IPS-18a (cell line): ENCODE measurements around the gene PARP11.

Experiments
- H3K27ac ChIP-seq: one replicate; pipeline ENCODE4 v1.5.1; 2013; ENCODE audit warnings: low read length
- H3K27me3 ChIP-seq: one replicate; pipeline ENCODE4 v1.6.1; 2013; ENCODE audit warnings: mild to moderate bottlenecking, low read length; ENCODE audit not compliant: control insufficient read depth, insufficient read depth
- H3K36me3 ChIP-seq: one replicate; pipeline ENCODE4 v1.6.1; 2013; ENCODE audit warnings: low read depth, low read length; ENCODE audit not compliant: control insufficient read depth
- H3K4me1 ChIP-seq: one replicate; pipeline ENCODE4 v1.6.1; 2013; ENCODE audit warnings: low read depth, low read length; ENCODE audit not compliant: control insufficient read depth
- H3K4me3 ChIP-seq: one replicate; pipeline ENCODE4 v1.5.1; 2013; ENCODE audit warnings: low read length
- H3K9ac ChIP-seq: one replicate; pipeline ENCODE4 v1.6.1; 2013; ENCODE audit warnings: mild to moderate bottlenecking, low read length, moderate library complexity
- H3K9me3 ChIP-seq: one replicate; pipeline ENCODE4 v1.6.1; 2013; ENCODE audit warnings: low read depth, low read length; ENCODE audit not compliant: control insufficient read depth

Gene PARP11

DNA sequence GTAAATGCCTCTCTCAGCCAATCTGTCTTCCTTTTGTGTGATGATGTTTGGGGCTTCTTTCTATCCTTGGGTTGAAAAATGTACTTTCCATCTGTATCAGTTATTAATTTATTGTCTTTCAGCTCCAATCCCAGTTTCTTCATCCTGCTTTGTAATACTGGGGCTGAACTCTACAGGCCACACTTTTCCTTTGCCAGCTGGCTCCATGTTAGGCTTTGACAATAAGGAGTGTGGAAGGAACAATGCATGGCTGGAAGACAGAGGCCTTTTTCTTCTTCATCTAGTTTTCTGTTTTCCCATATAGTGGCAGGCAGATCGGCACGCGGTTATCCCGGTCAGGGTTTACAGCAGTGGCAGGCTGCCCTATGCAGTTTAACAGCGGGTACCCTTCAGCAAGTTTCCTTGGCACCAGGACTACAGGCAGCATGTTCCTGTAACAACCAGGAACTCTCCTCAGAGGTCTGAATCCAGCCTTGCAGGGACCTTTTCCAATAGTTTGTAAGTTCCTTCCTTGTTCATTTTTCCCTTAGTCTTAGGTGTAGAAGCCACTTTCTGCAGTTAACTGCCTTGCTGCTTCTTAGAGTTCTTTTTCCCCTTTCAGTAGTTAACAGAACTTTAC, 81.8 kb downstream of the PARP11 start:
- Histone ChIP-seq H3K27ac (no peak overlapping the region), H3K9me3 (no peaks in the 10 kb centered on the region), H3K4me3 (no peak overlapping the region), H3K4me1 (peaks cover 22% of the 10 kb centered on the region), H3K27me3 (no peaks in the 10 kb centered on the region), H3K9ac (no peak overlapping the region), H3K36me3 (no peaks in the 10 kb centered on the region)

DNA sequence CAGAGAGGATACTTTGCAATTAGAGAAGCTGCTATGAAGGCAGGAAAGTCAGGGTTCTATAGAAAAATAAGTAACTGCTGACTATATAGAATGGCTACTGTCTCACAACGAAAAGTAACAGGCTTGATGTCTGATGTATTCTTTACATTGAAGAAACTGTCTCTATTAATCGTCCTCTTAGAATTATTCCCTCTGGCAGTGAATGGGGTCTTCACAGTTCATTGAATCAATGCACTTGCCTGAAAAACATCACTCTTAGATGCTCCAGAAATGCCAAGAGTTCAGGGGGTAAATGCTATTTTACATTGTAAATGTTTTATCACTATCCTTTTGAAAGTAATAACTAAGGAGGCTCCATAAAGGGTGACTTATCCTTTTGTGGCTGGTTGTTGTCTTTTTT, 82.6 kb downstream of the PARP11 start:
- Histone ChIP-seq H3K9ac (no peak overlapping the region), H3K4me1 (peaks cover 22% of the 10 kb centered on the region), H3K27me3 (no peaks in the 10 kb centered on the region)

DNA sequence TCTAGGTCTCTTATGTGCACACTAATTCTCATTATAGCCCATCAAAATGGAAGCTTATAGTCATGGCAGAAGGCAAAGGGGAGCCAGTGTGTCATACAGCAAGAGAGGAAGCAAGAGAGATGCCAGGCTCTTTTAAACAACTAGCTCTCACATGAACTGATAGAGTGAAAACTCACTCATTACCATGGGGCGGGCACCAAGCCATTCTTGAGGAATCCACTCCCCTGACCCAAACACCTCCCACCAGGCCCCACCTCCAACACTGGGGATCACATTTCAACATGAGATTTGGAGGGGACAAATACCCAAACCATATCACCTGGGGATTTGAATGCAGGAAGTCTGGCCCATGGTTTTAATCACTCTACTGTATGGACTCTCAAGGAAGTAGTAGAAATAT, 83.4 kb downstream of the PARP11 start:
- H3K9me3 ChIP-seq = no peaks in the 10 kb centered on the region
- no peaks in the 10 kb centered on the region for H3K27me3 ChIP-seq
- H3K27ac ChIP-seq = no peak overlapping the region

More for the DNA sequence above, 82.6 kb downstream of the PARP11 start:
- no peak overlapping the region for H3K4me3 ChIP-seq
- no peaks in the 10 kb centered on the region for H3K36me3 ChIP-seq
- H3K27ac ChIP-seq = no peak overlapping the region
- H3K9me3 ChIP-seq = no peaks in the 10 kb centered on the region

DNA sequence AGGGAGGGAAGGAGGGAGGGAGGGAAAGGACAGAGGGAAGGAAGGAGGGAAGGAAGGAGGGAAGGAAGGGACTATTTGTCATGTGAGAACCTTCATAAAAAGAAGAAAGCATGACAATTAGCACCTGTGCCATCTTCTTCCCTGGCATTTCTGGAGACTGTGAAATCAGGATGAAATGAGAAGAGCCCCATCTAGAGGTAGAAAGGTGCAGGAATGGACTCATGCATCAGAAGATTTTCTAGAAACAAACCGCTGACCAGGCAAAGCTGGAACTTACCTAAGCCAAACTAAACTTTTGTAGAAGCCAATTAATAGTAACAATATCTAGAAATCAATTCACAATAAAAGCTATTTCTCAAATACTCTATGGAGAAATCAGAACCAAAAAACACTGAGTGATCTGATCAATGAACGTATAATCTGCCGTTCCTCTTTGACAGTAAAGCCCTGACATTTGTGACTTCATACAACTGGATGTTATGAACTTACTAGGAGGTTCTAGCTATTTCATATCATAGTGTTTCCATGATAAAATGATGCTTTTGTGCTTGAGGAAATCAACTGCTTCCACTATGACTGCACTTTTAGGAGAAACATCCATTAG, 95.9 kb downstream of the PARP11 start:
- no peaks in the 10 kb centered on the region for H3K9me3 ChIP-seq

More for the DNA sequence above, 83.4 kb downstream of the PARP11 start:
- H3K9ac ChIP-seq = no peak overlapping the region
- H3K36me3 ChIP-seq = no peaks in the 10 kb centered on the region
- H3K4me3 ChIP-seq = no peak overlapping the region
- peaks cover 22% of the 10 kb centered on the region for H3K4me1 ChIP-seq

DNA sequence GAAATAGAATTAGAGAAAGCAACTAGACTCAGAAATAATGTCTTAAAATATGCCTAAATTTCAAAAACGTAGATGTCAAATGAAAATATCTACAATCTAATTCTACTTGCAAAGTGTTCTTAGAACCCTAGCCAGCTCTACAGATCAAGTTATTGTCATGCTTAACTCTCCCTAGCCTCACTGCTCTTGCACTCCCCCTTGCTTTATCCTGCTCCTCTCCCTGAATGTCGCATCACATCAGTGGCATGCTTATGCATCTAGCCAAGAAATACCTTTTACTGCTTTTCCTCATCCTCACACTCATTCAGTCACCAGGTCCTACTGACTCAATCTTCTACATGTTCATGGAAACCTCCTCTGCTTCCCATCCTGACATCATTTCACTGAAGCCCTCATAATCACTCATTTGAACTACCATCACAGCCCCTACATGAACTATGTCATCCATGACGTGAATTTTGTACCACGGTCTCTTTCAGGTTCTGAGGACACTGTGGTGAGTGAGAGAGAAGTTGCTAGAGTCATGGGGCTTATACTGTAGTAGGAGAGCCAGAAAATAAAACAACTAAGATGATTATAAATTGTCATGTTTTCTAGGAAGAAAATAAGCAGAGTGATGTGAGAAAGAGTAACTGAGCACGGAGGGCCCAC, 97.7 kb downstream of the PARP11 start:
- Histone ChIP-seq H3K27ac (no peak overlapping the region), H3K36me3 (no peaks in the 10 kb centered on the region), H3K4me3 (no peak overlapping the region), H3K9me3 (no peaks in the 10 kb centered on the region), H3K4me1 (no peaks in the 10 kb centered on the region), H3K27me3 (no peaks in the 10 kb centered on the region), H3K9ac (no peak overlapping the region)

More for the DNA sequence above, 95.9 kb downstream of the PARP11 start:
- H3K27ac ChIP-seq = no peak overlapping the region
- H3K9ac ChIP-seq = no peak overlapping the region
- H3K36me3 ChIP-seq = no peaks in the 10 kb centered on the region
- no peaks in the 10 kb centered on the region for H3K27me3 ChIP-seq
- no peak overlapping the region for H3K4me3 ChIP-seq
- no peaks in the 10 kb centered on the region for H3K4me1 ChIP-seq

DNA sequence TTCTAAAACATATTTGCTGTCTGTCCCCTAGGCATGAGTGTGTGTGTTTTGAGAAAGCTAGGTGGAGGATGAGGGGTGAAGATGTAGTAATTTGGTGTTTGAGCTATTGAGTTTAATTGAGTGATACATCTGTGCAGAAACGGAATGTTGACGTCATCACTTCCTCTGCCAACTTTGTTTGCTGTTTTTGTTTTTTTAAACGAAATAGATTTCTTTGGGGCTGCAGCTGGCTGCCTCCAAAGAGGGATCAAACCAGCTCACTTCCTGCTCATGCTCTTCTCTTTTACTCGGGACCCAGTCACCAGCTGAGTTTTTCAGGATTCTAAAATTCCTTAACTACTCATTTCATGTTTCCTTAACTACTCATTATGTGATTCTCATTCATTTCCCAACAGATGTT, 100.8 kb downstream of the PARP11 start:
- Histone ChIP-seq H3K36me3 (no peaks in the 10 kb centered on the region), H3K4me1 (no peaks in the 10 kb centered on the region), H3K9me3 (no peaks in the 10 kb centered on the region), H3K27me3 (no peaks in the 10 kb centered on the region), H3K9ac (no peak overlapping the region), H3K27ac (no peak overlapping the region), H3K4me3 (no peak overlapping the region)

DNA sequence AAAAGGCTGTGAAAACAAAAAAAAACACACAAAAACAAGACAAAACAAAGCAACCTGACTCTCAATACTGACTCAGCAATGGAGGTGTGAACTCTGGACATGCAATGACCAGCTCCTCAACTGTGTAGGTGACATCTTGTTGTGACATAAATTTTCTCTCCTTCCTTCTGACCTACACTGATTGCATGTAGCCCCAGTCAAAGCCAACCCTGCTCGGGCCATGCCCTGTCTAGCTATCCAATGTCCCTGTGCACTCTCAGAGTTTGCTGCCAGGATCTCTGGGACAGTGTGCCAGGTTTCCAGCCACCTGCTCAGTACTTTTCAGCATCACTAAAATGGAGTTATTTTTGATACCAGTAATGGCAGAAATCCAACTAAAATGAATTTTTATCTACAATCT, 101.3 kb downstream of the PARP11 start:
- Histone ChIP-seq H3K9me3 (no peaks in the 10 kb centered on the region), H3K27ac (no peak overlapping the region), H3K36me3 (no peaks in the 10 kb centered on the region), H3K27me3 (no peaks in the 10 kb centered on the region), H3K4me1 (no peaks in the 10 kb centered on the region), H3K4me3 (no peak overlapping the region), H3K9ac (no peak overlapping the region)

DNA sequence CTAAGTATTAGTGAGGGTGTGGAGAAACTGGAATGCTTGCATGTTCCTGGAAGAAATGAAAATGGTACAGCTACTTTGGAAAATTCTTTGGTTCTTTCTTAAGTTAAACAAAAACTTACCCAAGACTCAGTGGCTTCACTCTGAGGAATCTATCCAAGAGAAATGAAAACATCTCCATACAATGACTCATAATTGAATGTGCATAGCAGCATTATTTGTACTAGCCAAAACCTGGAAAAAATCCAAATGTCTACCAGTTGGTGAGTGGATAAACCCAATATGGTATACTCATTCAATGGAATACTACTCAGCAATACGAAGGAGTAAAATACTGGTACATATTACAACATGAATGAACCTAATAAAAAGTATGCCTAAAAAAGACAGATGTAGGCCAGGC, 102.3 kb downstream of the PARP11 start:
- H3K9me3 ChIP-seq = no peaks in the 10 kb centered on the region
- H3K4me1 ChIP-seq = no peaks in the 10 kb centered on the region
- no peaks in the 10 kb centered on the region for H3K36me3 ChIP-seq
- no peak overlapping the region for H3K4me3 ChIP-seq
- no peak overlapping the region for H3K27ac ChIP-seq
- no peaks in the 10 kb centered on the region for H3K27me3 ChIP-seq
- H3K9ac ChIP-seq = no peak overlapping the region

DNA sequence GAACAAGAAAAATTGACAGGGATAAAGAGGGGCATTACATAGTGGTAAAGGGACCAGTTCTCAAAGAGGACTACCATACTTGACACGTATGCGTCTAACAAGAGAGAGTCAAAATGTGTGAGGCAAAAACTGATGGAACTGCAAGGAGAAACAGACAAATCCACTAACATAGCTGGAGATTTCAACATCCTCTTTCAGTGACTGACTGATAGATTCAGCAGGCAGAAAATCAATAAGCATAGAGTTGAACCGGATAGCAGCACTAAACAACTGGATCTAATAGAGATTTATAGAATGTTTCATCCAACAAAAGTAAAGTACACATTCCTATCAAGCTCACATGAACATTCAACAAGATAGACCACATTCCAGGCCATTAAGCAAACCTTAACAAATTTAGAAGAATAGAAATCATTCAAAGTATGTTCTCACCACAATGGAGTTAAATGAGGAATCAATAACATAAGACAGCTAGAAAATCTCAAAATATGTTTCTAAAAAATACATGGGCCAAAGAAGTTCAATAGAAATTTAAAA, 104.2 kb downstream of the PARP11 start:
- Histone ChIP-seq H3K9me3 (no peaks in the 10 kb centered on the region), H3K4me1 (no peaks in the 10 kb centered on the region), H3K4me3 (no peak overlapping the region), H3K36me3 (no peaks in the 10 kb centered on the region), H3K9ac (no peak overlapping the region), H3K27me3 (no peaks in the 10 kb centered on the region), H3K27ac (no peak overlapping the region)

DNA sequence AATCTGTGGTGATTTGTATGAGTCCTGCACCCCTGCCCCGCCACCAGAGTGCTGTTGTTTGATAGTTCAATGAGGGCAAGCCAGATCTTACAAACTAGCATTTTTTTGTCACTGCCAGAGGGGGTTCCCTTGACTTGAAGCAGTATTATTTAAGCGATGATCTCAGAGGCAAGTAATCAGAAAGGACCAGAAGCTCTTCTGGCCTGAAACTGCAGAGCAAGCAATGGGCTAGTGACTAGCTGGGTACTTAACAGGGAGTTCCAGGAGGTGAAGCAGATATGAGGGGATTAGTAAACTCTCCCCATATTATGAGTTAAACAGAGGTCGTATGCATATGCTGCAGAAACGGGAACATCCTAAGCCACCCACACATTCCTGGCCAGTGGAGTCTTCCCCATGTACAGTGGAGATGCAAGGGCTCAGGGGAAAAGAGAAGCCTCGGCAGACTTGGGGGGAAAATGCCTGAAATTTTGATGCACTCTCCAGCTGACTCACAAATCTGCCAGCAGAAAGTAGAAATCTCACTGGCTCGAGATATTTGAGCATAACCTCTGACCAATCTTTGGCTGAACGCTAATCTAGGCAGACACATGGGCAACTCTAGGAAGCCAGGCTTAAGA, 112.0 kb downstream of the PARP11 start:
- H3K27ac ChIP-seq = no peak overlapping the region
- no peaks in the 10 kb centered on the region for H3K9me3 ChIP-seq
- no peaks in the 10 kb centered on the region for H3K4me1 ChIP-seq
- no peak overlapping the region for H3K9ac ChIP-seq
- no peaks in the 10 kb centered on the region for H3K36me3 ChIP-seq
- H3K27me3 ChIP-seq = no peaks in the 10 kb centered on the region
- no peak overlapping the region for H3K4me3 ChIP-seq

DNA sequence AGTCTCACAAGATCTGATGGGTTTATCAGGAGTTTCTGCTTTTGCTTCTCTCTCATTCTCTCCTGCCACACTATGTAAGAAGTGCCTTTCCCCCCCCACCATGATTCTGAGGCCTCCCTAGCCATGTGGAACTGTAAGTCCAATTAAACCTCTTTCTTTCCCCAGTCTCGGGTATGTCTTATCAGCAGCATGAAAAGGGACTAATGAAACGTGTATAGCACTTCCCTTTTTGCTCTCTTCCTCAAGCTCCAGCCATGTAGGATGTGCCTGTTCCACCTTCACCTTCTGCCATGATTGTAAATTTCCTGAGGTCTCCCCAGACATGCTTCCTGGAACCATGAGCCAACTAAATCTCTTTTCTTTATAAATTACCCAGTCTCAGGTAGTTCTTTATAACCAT, 113.3 kb downstream of the PARP11 start:
- Histone ChIP-seq H3K27ac (no peak overlapping the region), H3K27me3 (no peaks in the 10 kb centered on the region), H3K9ac (no peak overlapping the region), H3K4me3 (no peak overlapping the region), H3K9me3 (no peaks in the 10 kb centered on the region), H3K4me1 (no peaks in the 10 kb centered on the region), H3K36me3 (no peaks in the 10 kb centered on the region)
